OCI-M2 (cell line): ENCODE results near the gene NXF1.
"Not testable (repeated sequence)": the region's sequence is repeated elsewhere in the genome, so short reads cannot be mapped to it uniquely, and the experiment has no call there.

Experiments used
- DNase-seq: peaks from one replicate; lab custom pipeline; 2025; ENCODE audit not compliant: unreplicated experiment; lab: John Stamatoyannopoulos, UW

The NXF1 gene

DNA sequence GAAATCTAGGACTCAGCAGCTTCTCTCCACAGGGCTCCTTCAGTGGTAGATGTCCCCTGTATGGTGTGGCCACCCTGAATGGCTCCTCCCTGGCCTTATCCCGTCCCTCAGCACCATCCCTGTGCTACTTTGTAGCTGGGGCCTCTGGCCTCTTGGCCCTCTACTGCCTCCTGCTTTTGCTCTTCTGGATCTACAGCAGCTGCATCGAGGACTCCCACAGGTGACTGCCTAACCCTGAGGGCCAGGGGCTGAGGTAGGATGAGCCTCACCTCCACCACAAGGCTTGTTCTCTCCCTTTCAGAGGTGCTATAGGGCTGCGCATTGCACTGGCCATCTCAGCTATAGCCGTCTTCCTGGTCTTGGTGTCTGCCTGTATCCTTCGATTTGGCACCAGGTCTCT lies 16.2 kb downstream of the NXF1 start:
- DNase-seq, result no peak

DNA sequence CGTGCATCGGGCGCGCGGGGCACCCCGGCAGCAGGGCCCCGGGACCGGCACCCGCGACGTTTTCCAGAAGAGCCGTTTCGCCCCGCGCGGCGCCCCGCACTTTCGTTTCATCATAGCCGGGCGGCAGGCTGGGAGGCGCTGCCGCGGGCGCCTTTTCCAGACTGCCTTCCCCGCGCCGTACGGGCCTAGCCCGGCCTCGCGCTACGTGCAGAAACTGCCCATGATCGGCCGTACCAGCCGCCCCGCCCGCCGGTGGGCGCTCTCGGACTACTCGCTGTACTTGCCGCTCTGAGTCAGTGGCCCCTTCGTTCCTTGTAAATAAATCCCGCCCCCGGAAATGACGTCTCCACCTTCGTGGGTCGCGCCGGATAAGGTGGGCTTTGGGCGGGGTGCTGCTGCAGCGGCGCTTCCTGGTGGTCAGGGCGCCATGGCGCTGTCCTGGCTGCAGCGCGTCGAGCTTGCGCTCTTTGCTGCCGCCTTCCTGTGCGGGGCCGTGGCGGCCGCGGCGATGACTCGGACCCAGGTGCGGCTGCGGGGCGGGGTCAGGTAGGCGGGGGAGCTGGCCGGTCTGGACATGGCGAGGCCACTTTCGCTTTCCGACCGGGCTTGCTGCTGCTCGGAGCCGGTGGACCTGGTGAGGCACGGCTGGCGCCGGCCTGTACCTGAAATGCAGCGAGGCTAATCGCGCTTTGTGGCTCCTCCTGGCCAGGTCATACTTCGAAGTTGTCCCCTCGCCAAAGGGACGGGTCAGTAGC lies 18.1 kb downstream of the NXF1 start, which contains the start of gene TMEM179B:
TSS of gene TMEM179B (plus strand) at position 398 of the 755 bp plus-strand sequence. CDS start at position 428, 30 bp downstream.
- DNase-seq, result peak; percentile 61

DNA sequence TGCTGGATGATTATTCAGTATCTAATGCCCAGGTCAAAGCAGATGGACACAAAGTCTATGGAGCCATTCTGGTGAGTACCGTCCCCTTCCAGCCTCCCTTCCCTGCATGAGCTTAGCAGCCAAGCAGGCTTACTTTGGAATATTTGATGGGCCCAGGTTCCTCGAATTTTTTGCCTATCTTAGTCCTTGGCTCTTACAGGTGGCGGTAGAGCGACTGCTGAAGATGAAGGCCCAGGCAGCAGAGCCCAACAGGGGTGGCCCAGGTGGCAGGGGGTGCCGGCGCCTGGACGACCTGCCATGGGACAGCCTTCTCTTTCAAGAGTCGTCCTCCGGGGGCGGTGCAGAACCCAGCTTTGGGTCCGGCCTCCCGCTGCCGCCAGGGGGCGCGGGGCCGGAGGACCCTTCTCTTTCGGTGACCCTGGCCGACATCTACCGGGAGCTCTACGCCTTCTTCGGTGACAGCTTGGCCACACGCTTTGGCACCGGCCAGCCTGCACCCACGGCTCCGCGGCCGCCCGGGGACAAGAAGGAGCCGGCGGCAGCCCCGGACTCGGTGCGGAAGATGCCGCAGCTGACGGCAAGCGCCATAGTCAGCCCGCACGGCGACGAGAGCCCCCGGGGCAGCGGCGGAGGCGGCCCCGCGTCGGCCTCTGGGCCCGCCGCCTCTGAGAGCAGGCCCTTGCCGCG lies 18.8 kb downstream of the NXF1 start:
- DNase-seq, result peak; percentile 40

DNA sequence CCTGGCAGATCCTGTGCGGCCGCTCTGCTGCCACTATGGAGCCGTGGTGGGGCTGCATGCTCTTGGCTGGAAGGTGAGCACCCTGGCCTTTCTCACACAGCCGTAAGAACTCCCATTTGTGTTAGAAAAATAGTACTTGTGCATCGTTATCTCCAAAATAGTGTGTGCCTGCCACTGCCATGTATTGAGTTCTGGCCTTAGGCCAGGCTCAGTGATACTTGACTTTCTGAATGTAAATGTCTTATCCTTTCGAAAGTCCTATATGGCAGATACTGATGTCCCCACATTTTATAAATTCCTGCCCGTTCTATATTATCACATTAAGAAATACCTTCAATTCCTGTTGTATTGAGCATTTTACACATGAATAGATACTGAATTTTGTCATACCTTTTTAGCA lies 22.5 kb downstream of the NXF1 start:
- no peak for DNase-seq

DNA sequence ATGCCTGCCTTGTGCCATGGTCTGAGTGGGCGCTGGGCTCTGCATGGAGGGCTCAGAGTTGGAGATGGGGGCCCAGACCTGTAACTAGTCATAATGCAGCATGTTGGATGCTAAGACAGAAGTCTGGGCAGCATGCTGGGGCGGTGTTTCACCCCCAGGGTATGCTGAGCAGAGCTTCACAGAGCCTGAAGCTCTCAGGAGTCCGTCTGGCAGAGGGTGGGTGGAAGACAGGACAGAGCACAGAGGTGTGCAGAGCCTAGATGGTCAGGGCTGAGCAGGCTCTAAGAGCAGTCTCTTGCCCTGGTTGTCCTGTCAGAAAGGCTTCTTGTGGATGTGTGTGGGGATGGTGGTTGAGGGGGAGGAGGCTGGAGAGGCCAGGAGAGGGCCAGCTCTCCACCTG lies 26.8 kb downstream of the NXF1 start:
- DNase-seq, result no peak

DNA sequence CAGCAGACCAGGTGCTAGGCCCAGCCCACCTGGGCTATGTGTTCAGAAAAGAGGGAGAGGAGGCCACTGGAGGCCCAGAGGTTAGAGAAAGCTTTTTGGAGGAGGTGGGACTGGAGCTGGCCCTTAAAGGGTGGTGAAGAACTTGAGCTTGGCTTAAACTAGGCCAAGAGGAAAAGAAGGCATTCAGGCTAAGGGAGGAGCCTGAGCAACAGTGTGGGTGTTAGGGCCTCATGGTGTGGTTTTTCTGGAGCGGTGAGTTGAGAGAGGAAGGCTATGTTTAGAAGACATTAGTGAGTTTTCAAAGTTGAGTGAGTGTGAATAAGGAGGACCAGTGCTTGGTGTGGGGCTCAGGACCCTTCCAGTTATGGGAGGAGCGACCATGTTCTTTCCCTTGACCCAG lies 27.9 kb downstream of the NXF1 start:
- no peak for DNase-seq

DNA sequence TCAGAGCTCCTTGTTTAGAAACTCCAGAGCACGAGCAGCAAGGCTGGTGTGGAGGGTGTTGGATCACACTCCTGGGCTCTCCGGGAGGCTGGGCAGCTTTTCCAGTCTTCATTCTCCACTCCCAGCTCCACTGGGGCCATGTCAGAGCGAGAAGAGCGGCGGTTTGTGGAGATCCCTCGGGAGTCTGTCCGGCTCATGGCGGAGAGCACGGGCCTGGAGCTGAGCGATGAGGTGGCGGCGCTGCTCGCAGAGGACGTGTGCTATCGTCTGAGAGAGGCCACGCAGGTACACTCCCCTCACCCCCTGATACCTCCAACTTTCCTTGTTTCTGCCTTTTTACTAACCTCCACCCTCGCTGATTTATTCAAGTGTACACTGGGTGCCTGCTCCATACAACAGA lies 29.6 kb downstream of the NXF1 start:
- DNase-seq, result no peak

DNA sequence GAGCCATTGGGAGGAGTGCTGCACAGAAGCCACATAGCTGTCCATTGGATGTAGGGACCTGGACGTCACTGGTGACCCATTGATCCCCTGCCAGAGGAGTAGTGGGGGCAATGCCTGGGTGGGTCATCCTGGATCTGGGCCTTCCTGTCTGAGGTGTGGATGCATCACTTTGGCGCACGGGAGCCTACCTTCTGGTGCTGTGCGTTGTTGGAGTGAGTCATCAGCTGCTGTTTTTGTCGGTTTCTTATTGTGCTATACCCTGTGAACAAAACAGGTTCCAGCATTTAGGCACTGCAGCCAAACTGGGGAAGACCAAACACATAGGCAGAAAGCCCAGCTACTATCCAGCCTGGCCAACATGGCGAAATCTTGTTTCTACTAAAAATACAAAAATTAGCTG lies 30.8 kb downstream of the NXF1 start:
- no peak for DNase-seq

DNA sequence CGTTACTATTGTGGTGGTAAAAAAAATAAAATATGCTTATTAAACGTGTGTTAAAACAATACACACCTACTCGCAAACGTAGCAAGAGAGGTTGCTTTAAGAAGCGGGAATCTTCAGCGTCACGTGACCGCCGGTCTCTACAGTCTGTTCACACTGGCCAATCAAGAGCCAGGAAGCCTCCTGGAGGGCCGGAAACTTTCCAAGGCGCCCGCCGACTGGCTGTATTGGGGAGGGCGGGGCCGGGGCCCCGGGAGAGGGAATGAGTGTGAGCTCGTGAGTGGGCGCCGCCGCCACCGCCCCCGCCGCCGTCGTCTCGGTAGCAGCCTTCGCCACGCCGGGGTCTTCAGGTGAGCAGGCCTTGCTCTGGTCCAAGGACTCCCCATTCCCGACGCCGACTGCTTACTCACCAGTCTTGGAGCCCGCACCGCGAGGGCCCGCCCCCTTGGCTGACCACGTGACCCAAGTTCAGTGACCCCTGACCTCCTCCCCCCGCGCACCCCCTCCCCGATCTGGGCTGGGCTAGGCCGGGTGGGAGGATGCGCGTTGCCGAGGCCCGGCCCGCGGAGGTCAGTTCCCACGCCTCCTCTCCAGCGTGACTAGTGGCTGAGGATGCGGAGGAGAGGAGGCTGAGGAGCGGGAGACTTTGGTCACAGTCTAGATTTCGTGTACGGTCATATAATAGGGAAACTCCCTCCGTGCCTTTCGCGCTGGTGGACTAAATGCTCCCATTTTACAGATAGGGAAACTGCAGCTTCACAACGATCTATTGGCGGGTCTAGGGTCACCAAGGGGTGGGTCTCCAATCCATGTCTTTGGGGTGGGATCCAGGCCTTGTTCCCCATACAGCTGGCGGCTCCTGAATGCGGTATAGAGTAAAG lies 33.9 kb downstream of the NXF1 start, which contains the start of gene TAF6L:
TSS of gene TAF6L (plus strand) at position 253 of the 878 bp plus-strand sequence. CDS start 4,388 bp downstream, outside the sequence.
- peak; percentile 94 for DNase-seq

DNA sequence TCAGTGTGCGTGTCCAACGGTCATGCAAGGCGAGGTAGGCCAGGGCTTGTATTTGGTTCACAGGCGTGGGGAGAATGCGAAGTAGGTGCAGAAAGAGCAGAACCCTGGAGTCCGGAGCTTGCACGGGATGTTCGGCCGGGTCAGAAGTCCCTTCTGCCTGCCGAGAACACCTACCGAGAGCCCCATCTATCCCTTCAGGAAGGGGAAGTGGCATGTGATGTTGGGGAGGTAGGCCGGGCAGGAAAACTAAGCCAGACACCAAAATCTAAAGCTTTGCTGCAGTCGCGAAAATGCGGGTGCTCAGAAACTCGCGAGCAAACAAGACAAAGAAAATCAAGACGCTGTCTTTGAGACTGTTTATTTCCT lies 34.5 kb downstream of the NXF1 start:
- no peak for DNase-seq

DNA sequence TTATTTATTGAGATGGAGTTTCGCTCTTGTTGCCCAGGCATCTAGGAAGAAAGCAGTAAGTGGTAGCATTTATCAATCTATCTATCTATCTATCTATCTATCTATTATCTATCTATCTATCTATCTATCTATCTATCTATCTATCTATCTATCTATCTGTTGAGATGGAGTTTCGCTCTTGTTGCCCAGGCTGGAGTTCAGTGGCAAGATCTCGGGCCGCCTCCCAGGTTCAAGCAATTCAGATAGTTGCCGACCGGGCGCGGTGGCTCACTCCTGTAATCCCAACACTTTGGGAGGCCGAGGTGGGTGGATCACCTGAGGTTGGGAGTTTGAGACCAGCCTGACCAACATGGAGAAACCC lies 44.4 kb downstream of the NXF1 start:
- not testable (repeated sequence) for DNase-seq

DNA sequence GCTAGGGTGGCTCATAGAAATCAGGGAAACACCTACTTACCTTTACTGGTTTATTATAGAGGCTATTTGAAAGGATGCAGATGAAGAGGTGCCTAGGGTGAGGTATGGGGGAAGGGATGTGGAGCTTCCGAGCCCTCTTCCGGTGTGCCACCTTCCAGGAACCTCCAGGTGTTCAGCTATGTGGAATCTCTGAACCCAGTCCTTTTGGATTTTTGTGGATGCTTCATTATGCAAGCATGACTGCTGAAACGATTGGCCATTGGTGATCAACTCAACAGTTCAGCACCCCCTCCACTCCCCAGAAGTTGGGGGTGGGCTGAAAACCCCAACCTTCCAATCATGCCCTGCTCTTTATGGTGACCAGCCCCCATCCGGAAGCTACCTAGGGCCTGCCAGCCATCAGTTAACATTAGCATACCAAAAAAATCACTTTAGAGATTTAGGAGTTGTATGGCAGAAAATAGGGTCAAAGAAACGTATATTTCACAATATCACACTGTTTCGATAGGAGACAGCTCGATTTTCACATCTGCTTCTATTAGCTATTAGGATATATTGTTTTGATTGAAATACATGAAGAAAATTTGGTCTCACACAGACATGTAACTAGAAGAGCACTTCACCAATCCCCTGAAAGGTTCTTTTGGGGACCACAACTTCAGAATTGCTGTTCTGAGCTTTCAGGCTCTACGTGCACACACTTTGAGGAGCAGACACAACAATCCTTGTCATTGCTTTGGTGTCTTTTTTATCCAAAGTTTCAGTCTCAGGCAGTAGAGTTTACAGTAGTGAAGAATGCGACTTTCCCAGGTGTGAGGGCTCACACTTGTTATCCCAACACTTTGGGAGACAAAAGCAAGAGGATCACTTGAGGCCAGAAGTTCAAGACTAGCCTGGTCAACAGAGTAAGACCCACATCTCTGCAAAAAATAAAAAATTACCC lies 47.1 kb downstream of the NXF1 start:
- DNase-seq, result no peak

DNA sequence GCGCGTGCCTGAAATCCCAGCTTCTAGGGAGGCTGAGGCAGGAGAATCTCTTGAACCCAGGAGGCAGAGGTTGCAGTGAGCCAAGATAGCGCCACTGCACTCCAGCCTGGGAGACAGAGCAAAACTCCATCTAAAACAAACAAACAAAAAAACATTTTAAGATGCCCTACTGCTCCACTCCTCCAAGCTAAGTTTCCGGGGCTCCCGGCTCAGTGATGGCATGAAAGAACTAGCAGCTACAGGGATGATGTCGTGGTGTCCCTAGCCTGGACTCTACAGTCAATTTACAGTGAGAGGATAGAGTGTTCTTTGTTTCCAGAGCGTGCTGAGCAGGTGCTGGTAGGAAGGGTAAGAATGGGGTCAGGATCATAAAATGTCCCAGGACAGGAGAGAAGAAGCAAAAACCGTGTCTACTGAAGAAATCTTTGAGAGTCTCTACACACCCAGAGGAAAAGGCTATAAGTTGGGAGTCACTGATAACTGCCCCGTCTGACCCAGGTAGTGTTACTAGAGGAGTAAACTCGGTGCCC lies 50.1 kb downstream of the NXF1 start:
- no peak for DNase-seq

DNA sequence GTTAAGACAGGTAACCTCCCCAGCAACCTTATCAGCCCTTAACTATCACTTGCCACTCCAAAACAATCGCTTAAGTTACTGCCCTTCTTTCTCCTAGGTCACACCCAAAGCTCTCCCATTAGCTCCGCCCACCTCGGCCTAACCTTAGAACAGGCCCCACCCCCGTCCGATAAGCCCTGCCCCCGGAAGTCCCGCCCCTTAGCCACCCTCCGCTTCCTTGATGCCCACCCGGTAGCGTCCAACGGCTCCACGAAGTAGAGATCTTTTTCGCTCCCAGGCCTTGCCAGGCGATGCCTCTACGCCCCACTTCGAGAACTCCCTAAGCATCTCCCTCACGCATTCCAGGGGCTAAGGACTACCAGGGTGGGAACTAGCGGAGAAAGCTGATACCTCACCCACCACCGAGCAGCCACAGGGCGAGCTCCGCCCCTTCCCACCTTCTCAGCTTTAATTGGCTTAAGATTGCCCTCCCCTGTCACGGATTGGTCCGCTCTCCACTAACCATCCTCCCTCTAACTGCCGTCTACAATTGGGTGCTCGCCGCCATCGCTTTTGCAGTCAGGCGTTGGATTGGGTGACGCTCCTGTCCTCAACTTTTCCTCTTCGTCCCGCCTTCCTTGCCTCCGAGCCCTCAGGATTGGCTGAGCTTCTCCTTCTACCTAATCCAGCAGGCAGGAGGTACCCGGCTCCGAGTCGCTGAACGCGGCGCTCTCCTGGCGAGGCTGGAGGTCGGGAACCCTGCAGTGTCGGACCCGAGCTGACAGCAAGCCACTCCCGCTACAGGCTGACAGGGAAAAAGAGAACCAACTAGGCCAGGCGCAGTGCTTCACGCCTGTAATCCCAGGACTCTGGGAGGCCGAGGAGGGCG lies 51.3 kb downstream of the NXF1 start, which contains the start of gene ZBTB3:
TSS of gene ZBTB3 (minus strand) at position 425 of the 868 bp plus-strand sequence. CDS start 496 bp downstream, outside the sequence.
- peak; percentile 91 for DNase-seq

DNA sequence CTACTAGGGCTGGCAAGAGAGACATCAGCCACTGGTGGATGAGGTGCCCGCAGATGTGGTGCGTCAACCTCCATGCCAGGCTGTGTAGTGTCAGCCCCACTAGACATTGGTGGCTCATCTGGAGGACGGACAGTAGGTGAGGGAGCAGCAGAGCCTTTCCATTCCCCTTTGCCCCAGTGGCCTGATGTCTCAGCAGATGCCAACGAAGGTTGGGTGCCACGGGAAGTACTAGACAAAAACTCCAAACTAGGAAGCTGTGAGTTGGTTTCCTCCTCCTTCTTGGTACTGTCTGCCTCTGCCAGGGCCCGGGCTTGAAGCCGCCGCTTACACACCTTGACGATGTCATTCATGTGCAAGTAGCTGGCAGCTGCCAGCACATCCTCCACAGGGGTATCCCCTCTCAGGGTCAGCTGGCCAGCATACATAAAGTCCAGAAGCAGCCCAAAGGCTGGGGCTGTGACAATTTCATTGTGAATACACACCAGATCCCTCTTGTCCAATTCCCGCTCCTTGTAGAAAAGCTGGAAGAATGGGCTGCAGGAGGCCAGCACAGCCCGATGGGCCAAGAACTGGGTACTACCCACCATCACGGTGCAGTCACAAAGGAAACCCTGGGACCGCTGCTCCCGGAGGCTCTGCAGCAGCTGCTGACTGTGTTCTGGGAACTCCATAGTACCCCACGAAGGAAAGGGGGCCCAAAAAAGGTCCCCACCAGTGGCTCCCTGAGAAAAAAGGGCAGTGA lies 52.1 kb downstream of the NXF1 start:
- no peak for DNase-seq

DNA sequence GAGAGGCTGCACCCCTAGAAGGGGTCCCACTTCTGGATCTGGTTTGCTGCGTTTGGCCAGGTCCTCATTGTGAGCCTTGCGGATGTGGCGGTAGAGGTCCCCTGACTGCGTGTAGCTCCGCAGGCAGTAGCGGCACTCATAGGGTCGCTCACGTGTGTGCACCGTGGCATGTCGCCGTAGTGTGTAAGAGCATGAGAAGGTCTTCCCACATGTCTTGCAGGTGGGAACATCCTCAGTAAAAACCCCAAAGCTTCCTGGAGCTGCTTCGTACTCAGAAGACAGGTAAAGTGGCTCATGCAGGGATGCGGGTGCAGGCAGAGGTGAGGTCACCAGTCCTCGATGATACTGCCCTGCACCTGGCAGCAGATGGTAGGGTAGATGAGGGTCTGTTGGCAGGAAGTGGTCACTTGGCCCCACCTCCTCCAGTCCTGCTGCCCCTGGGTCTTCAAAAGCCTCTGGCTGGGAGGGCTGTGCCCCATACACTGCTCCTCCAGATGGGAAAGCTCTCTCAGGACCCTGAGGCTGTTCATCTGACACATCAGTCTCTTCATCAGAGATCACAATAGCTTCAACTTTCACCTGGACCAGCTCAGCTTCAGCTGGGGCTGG lies 53.0 kb downstream of the NXF1 start:
- no peak for DNase-seq

DNA sequence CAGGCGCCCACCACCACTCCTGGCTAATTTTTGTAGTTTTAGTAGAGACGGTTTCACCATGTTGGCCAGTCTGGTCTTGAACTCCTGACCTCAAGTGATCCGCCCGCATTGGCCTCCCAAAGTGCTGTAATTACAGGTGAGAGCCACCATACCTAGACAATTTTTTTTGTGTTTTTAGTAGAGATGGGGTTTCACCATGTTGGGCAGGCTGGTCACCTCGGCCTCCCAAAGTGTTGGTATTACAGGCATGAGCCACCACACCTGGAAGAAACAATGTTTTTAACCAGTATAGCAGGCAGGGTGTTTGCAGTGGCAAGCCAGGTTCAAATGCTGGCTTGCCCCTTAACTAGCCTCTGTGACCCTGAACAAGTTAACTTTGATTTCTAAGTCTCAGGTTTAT lies 55.3 kb downstream of the NXF1 start:
- not testable (repeated sequence) for DNase-seq
